ENCODE results near the gene ROR2.

ROR2 gene

GRCh38 chr9:91882627-91883026 is 67.4 kb downstream of the ROR2 start:
- DNase-seq (ENCODE audit: low read depth, low spot score): no peak

- DNase-seq (ENCODE audit: low read depth, low spot score): no peak
Observed at GRCh38 chr9:91880378-91880972, 69.6 kb downstream of the ROR2 start.

- no peak for DNase-seq (ENCODE audit: low read depth, low spot score)
Observed at GRCh38 chr9:91879231-91879630, 70.8 kb downstream of the ROR2 start.

DNA sequence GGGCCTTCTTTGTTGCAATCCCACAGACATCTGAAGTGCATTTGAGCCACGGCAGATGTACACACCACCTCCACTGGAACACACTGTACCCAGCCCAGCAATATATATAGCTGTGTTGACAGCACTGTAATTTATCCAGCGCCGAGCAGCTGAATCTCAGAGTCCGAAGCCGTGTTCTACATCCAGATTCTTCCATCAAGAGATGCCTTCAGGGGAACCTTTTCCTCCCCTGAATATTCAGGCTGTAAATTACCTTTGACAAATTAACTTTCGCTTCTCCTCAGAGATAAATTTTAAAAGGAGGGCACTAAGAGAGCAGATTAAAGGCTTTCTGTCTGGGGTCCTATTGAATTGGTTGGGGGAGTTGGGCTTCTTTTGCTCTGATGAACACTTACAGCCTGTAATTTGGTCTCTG is 76.4 kb downstream of the ROR2 start:
- no peak for DNase-seq (ENCODE audit: low read depth, low spot score)

GRCh38 chr9:91868732-91869391 is 81.2 kb downstream of the ROR2 start:
- DNase-seq (ENCODE audit: low read depth, low spot score): no peak

- no peak for DNase-seq (ENCODE audit: low read depth, low spot score)
Observed at GRCh38 chr9:91867740-91868139, 82.3 kb downstream of the ROR2 start.

- DNase-seq (ENCODE audit: low read depth, low spot score): no peak
Observed at GRCh38 chr9:91865041-91865440, 85.0 kb downstream of the ROR2 start.

- DNase-seq (ENCODE audit: low read depth, low spot score): no peak
Observed at GRCh38 chr9:91864380-91864779, 85.6 kb downstream of the ROR2 start.

- DNase-seq (ENCODE audit: low read depth, low spot score): no peak
Observed at GRCh38 chr9:91863469-91863868, 86.6 kb downstream of the ROR2 start.

DNA sequence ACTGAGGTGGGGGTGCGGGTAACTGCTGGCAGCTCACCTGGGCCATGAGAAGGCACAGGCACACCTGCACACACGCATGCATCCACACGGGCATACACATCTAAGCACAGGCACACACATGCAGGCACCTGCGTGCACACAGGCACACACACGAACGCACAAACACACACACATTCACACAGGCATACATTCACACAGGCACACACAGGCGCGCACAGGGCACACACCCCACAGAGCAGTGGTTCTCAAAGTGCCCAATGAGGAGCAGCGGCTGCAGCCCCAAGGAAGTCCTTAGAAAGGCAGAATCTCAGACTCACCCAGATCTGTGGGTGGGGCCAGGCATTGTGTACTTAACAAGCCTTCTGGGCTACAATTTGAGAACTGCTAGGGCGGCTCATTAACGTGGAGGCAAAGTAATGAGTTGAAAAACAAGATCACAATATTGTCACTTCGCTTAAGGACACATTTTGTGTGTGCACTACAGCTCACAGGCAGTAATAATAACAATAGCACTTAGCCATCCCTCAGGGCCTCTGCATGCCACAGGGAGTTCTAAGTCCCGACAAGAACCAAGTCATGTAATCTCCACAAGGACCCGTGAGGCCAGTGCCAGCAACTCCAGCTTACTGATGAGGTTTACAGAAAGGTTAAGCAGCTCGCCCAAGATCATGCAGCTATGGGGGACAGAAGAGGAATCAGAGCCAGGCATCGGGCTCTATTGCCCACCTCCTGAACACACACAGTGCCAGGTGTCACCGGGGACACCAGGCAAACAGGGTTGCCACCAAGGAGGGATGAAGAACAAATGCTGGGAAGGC is 91.6 kb downstream of the ROR2 start:
- peak; percentile 85 for DNase-seq (ENCODE audit: low read depth, low spot score)

DNA sequence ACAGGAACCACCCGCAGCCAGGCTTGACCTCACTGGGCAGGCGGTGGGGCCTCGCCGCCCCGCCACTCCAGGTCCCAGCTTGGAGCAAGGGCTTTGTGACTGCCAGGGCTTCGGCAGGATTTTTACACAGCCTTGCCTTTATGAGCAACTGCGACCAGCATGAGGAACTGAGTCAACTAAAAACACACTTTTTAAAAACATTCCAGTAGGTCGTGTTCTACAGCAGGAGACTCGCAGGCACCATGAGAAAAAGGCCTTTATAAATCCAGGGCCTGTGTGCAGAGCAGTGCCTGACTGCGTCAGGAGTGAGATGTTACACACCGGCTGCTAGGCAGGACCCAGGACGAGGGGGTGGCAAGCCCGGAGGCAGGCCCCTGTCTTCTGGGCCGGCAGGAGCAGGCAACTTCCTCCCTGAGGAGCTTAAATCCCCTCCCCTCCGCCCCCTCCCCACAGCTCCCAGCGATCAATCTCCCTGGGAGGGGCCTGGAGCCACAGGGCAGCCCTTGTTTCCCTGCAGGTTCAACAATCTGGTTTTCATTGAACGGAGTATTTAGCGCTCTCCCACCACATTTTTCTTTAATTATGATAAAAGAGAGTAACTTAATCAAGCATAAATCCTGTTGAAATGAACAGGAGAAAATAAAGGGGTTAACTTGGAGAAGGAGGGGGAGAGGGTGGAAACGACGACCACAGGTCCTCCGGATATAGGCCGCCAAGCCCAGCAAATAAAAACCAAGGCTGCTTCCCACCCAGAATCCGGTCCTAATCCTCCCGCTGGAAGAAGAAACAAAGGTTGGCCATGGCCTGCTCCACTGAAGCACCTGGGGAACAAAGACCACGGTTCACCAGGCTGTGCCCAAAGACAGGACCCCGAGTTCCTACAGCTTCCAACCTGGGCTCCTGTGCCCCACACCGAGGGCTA is 92.5 kb downstream of the ROR2 start:
- peak; percentile 90 for DNase-seq (ENCODE audit: low read depth, low spot score)

- peak; percentile 48 for DNase-seq (ENCODE audit: low read depth, low spot score)
Observed at GRCh38 chr9:91856419-91856818, 93.6 kb downstream of the ROR2 start.

DNA sequence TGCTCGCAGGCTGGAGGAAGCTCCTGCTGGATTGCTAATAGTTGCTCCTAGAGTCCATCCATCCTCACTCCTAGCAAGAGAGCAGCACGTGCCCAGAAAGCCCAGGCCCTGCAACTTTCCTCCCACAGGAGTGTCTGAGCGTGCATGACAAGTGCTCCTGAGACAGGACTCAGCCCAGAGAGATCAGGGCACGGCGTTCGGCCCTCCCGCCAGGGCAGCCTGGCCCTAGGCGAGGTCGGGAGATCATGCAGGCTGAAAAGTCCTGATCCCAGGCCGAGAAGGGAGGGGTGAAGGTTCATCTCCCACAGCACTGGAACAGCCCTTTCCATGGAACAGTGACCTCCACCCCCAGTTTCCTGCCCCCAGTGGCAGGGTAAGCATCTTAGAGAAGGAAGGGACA is 94.8 kb downstream of the ROR2 start:
- no peak for DNase-seq (ENCODE audit: low read depth, low spot score)

GRCh38 chr9:91852801-91853347 is 97.2 kb downstream of the ROR2 start:
- no peak for DNase-seq (ENCODE audit: low read depth, low spot score)

DNA sequence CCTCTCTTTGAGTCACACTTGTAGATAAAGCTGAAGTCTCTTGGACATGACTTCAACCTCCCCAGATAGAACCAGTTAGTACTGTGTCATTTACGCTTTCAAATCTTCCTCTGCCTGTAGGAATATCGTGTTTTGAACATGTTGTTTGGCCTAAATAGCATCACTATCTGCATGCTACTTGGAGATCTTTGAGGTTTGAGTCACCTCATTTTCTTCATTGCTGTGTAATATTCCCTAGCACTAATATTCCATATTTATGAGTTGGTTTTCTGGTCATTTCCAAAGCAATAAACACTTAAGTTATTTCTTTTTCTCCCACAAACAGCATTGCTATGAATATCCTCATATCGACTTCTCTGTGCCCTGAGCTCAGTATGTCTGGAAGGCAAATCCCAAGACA is 100.3 kb downstream of the ROR2 start:
- DNase-seq (ENCODE audit: low read depth, low spot score): no peak

DNA sequence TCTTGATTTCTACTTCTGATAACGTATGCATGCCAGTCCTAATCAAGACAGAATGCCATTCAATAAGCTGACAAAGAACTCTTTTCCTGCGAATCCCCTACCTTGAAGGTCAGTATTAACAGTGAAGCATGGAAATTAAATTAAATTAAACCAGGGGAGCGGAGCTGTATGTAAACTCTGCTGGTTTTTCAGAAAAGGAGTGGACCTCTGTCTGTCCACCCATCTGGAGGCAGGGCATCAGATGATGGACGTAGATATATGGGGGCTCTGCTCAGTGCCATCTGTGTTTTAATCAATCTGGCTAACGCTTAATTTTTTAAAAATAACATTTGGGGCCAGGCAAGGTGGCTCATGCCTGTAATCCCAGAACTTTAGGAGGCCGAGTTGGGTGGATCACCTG is 101.9 kb downstream of the ROR2 start:
- no peak for DNase-seq (ENCODE audit: low read depth, low spot score)

DNA sequence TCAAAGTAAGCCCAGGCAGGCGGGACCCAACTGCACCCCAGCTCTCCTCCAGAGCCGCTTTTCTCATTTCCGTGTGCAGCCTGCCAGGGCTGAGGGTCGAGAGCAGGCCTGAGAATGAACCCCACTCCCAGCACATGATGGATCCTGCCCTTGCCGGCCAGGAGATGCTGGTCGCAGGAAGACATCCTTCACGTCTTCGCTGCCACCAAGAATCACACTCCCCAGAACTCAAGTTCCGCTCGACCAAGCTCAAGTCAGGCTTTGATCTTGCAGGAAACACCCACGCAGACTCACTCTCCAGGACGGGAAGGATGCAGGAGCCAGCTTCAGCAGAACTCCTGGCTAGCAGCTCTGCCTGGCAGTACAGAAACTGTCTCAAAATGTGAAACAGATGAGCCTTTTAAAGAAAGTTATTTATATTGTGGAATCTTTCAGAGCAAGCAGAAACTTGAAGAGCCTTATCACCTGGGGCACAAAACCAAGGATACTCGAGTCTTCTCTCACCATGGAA is 102.4 kb downstream of the ROR2 start:
- no peak for DNase-seq (ENCODE audit: low read depth, low spot score)

DNA sequence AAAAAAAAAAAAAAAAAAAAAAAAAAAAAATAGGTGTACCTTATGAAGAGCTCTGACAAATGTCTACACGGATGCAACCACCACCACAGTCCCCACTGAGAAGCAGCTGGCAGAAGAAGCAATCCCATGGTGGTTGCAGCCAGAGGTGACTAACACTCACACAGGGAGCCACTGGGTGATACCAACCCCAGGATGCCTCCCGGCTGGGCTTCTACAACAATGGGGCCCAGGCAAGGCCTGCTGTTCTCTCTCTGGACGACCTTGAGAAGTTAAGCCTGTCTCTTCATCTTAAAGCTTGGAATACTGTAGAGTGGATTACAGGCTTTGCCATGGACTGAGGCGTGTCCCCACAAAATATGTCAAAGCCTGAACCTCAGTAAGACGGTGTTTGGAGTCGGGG is 104.1 kb downstream of the ROR2 start:
- DNase-seq (ENCODE audit: low read depth, low spot score): no peak

DNA sequence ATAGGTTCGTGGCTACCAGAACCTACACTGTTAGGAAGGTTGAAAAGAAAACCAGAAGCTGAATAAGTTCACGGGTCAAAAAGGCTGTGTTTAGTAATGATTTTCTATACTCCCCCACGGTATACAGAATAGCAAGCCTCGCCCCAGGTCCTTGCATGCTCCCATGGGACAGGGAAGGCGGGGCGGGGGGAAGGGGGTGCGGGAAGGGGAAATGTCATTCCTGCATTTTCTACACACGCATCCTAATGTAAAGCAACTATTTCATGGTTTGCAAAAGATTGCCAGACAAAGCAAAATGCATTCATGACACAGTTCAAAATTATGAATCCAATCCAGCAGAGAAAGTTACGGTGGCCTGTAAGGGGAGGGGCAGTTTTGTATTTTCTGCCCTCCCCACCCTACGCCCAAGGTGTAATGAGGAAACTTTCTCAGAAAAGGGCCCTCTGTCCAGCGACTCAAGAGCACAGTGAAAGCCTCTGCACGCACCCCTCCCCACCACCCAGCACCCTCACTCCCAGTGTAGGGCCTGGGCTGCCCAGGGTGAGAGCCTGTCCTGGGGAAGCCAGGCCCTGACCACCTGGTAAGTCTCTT is 105.2 kb downstream of the ROR2 start:
- no peak for DNase-seq (ENCODE audit: low read depth, low spot score)

GRCh38 chr9:91844190-91844589 is 105.8 kb downstream of the ROR2 start:
- DNase-seq (ENCODE audit: low read depth, low spot score): no peak

GRCh38 chr9:91843623-91844148 is 106.3 kb downstream of the ROR2 start:
- no peak for DNase-seq (ENCODE audit: low read depth, low spot score)

Data from ELF-1 (cell line).